Stimulated activated CD4-positive, alpha-beta T cell treated with anti-CD3 and anti-CD28 coated beads, Interleukin-12 subunit alpha, Interleukin-12 subunit beta, amount 100 ng/mL, for 48 hours (primary cell): ENCODE data around the gene EPHX1.
A peak's percentile ranks its signal among the peaks of the same experiment; 100 is the strongest.
"Not testable (repeated sequence)": the region's sequence is repeated elsewhere in the genome, so short reads cannot be mapped to it uniquely, and the experiment has no call there.

Experiments used
- DNase-seq, 3 donors: peaks; one replicate each; pipeline ENCODE4 v3.0.0-alpha.2; 2020; ENCODE audit warnings: low read depth in 2 of 3, low spot score in 1 of 3

Gene EPHX1

GRCh38 chr1:225880636-225881035 is 70.7 kb downstream of the EPHX1 start:
- DNase-seq: no peak

- peak in 2 of 3 donors; percentile 21 to 36 for DNase-seq
Observed at GRCh38 chr1:225881081-225881958, 71.4 kb downstream of the EPHX1 start.

GRCh38 chr1:225881959-225882693 is 72.2 kb downstream of the EPHX1 start, which contains the start of gene TMEM63A:
Gene TMEM63A (minus strand): TSS chr1:225882380. CDS start chr1:225877580, 4,800 bp downstream.
- peak; percentile 74 to 80 (median 75) for DNase-seq

- DNase-seq: peak in 1 of 3 donors; percentile 31
Observed at GRCh38 chr1:225882694-225883615, 73.0 kb downstream of the EPHX1 start.

GRCh38 chr1:225883616-225884265 is 73.8 kb downstream of the EPHX1 start:
- DNase-seq: no peak

- DNase-seq: no peak
Observed at GRCh38 chr1:225885336-225885735, 75.4 kb downstream of the EPHX1 start.

GRCh38 chr1:225886159-225887029 is 76.5 kb downstream of the EPHX1 start:
- no peak for DNase-seq

GRCh38 chr1:225887030-225887314 is 77.0 kb downstream of the EPHX1 start:
- no peak for DNase-seq

GRCh38 chr1:225887554-225888288 is 77.8 kb downstream of the EPHX1 start:
- not testable (repeated sequence) for DNase-seq

- DNase-seq: no peak
Observed at GRCh38 chr1:225888289-225888897, 78.5 kb downstream of the EPHX1 start.

- no peak for DNase-seq
Observed at GRCh38 chr1:225888898-225889601, 79.1 kb downstream of the EPHX1 start, which contains the start of gene LEFTY1. Gene LEFTY1 (minus strand): TSS chr1:225889146. CDS start chr1:225889066, 80 bp downstream.

- DNase-seq: no peak
Observed at GRCh38 chr1:225889743-225890142, 79.8 kb downstream of the EPHX1 start.

GRCh38 chr1:225890346-225891228 is 80.7 kb downstream of the EPHX1 start:
- DNase-seq: no peak

- DNase-seq: no peak
Observed at GRCh38 chr1:225891229-225891972, 81.5 kb downstream of the EPHX1 start.

GRCh38 chr1:225892307-225892706 is 82.4 kb downstream of the EPHX1 start:
- no peak for DNase-seq
